ENCODE results near the gene CPM. TPM values are rescaled to one million over a fixed set of nuclear protein-coding genes. Genes with fewer than 3 reads are reported as not detected.
"Not testable (repeated sequence)": the region's sequence is repeated elsewhere in the genome, so short reads cannot be mapped to it uniquely, and the experiment has no call there.

The CPM gene
- total RNA-seq, 4 donors from 2014 or later: 76.1 to 149 (median 123) TPM

GRCh38 chr12:68842784-68843567 lies 90.0 kb downstream of the CPM start:
- TF ChIP-seq CTCF (IDR thresholded peaks at IDR 0.05) (no peak), POLR2A (IDR thresholded peaks at IDR 0.05) (no peak)
- H3K4me3 ChIP-seq (ENCODE audit: low read depth, poor library complexity, severe bottlenecking): no peak overlapping the region
- 37 to 56% methylated on average over 2 of the region's 2 CpGs for WGBS, 2 donors
- DNase-seq (ENCODE audit: low spot score in 2 of 2): no peak
- intact Hi-C loops (cut with DNase I; ENCODE audit: low total_unique reads): no loop called here

- no peak for DNase-seq (ENCODE audit: low spot score in 2 of 2)
- no peak overlapping the region for H3K4me3 ChIP-seq (ENCODE audit: low read depth, poor library complexity, severe bottlenecking)
- TF ChIP-seq CTCF (IDR thresholded peaks at IDR 0.05): no peak
- TF ChIP-seq POLR2A (IDR thresholded peaks at IDR 0.05): no peak
- intact Hi-C loops (cut with DNase I; ENCODE audit: low total_unique reads): no loop called here
- WGBS, 2 donors: 91 to 92% methylated on average over 3 of the region's 3 CpGs
Measured at GRCh38 chr12:68842123-68842522, 90.8 kb downstream of the CPM start.

- TF ChIP-seq POLR2A (IDR thresholded peaks at IDR 0.05): no peak
- WGBS, 2 donors: 96 to 97% methylated on average over 2 of the region's 2 CpGs
- intact Hi-C loops (cut with DNase I; ENCODE audit: low total_unique reads): no loop called here
- no peak overlapping the region for H3K4me3 ChIP-seq (ENCODE audit: low read depth, poor library complexity, severe bottlenecking)
- no peak for DNase-seq (ENCODE audit: low spot score in 2 of 2)
Measured at GRCh38 chr12:68841717-68842116, 91.3 kb downstream of the CPM start.

GRCh38 chr12:68841175-68841574 lies 91.8 kb downstream of the CPM start:
- intact Hi-C loops (cut with DNase I; ENCODE audit: low total_unique reads); H3K4me3 ChIP-seq (ENCODE audit: low read depth, poor library complexity, severe bottlenecking); DNase-seq (ENCODE audit: low spot score in 2 of 2): not testable (repeated sequence)
- WGBS, 2 donors: 91 to 94% methylated on average over 5 of the region's 5 CpGs

GRCh38 chr12:68839183-68840147 lies 93.5 kb downstream of the CPM start:
- intact Hi-C loops (cut with DNase I; ENCODE audit: low total_unique reads): no loop called here
- no peak for TF ChIP-seq CTCF (IDR thresholded peaks at IDR 0.05)
- TF ChIP-seq POLR2A (IDR thresholded peaks at IDR 0.05): no peak
- H3K4me3 ChIP-seq (ENCODE audit: low read depth, poor library complexity, severe bottlenecking): no peak overlapping the region
- DNase-seq (ENCODE audit: low spot score in 2 of 2): no peak
- WGBS, 2 donors: 58 to 65% methylated on average over 2 of the region's 2 CpGs

- intact Hi-C loops (cut with DNase I; ENCODE audit: low total_unique reads): no loop called here
- 76 to 77% methylated on average over 5 of the region's 5 CpGs for WGBS, 2 donors
- H3K4me3 ChIP-seq (ENCODE audit: low read depth, poor library complexity, severe bottlenecking): no peak overlapping the region
- DNase-seq (ENCODE audit: low spot score in 2 of 2): no peak
- no peak for TF ChIP-seq POLR2A (IDR thresholded peaks at IDR 0.05)
- no peak for TF ChIP-seq CTCF (IDR thresholded peaks at IDR 0.05)
Measured at GRCh38 chr12:68838046-68838886, 94.7 kb downstream of the CPM start.

Measured in lower leg skin (tissue), 4 donors.